ENCODE results near the gene NEO1.

The NEO1 gene

GRCh38 chr15:73341886-73342600 is 289.8 kb downstream of the NEO1 start:
- Histone ChIP-seq H3K4me3 (ENCODE audit: low read depth, low read length) (no peak overlapping the region), H3K9me3 (ENCODE audit: control insufficient read depth, insufficient read depth, low read length) (no peaks in the 10 kb centered on the region), H3K27ac (ENCODE audit: low read depth, low read length) (no peak overlapping the region), H3K9ac (ENCODE audit: low read depth, low read length) (no peak overlapping the region), H3K4me1 (ENCODE audit: control insufficient read depth, insufficient read depth, low read length) (no peaks in the 10 kb centered on the region), H3K36me3 (ENCODE audit: control insufficient read depth, insufficient read depth, low read length) (peaks cover 33% of the 10 kb centered on the region), H3K27me3 (ENCODE audit: control insufficient read depth, insufficient read depth, low read length) (no peaks in the 10 kb centered on the region)

DNA sequence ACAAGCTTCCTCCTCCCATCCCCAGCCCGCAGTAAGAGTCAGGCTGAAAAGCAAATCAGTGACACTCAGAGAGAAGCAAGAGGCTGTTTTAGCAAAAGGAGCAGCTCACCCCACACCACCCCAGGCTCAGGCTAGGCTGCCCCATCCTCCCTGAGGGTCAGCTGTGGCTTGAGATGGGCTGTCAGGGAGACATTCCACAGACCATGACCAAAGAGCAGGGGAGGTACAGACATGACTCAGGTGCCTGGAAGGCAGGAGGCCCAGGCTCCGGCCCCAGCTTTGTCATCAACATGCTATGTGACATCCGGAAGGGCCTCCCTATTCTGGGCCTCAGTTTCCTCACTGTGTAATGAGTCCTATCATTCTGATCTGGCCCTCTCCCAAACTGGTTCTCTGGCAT is 291.8 kb downstream of the NEO1 start:
- Histone ChIP-seq H3K4me1 (ENCODE audit: control insufficient read depth, insufficient read depth, low read length) (peaks cover 6% of the 10 kb centered on the region; the same call in 1 of the 2 replicates), H3K36me3 (ENCODE audit: control insufficient read depth, insufficient read depth, low read length) (peaks cover 24% of the 10 kb centered on the region), H3K27ac (ENCODE audit: low read depth, low read length) (no peak overlapping the region), H3K27me3 (ENCODE audit: control insufficient read depth, insufficient read depth, low read length) (no peaks in the 10 kb centered on the region), H3K9ac (ENCODE audit: low read depth, low read length) (no peak overlapping the region), H3K9me3 (ENCODE audit: control insufficient read depth, insufficient read depth, low read length) (no peaks in the 10 kb centered on the region), H3K4me3 (ENCODE audit: low read depth, low read length) (no peak overlapping the region)

DNA sequence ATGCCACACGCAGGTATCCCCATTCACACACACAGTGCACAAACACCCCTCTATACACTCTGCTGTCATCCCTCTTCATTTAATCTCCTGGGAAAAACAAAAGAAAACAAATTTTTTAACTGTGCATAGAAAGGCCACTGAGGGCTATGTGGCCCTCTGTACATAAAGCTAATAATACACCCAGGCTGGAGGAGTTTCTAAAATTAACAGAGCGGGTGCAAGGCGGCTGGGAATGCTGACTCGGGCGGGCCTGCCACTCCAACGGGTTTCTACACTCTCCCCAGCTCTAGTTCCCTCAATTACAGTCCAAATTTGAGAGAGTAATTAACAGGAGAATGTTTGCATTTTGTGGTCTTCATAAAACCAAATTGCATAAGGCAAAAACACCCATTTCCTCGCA is 293.4 kb downstream of the NEO1 start:
- Histone ChIP-seq H3K36me3 (ENCODE audit: control insufficient read depth, insufficient read depth, low read length) (peaks cover 19% of the 10 kb centered on the region), H3K9me3 (ENCODE audit: control insufficient read depth, insufficient read depth, low read length) (no peaks in the 10 kb centered on the region), H3K27ac (ENCODE audit: low read depth, low read length) (no peak overlapping the region), H3K9ac (ENCODE audit: low read depth, low read length) (no peak overlapping the region), H3K4me1 (ENCODE audit: control insufficient read depth, insufficient read depth, low read length) (peaks cover 6% of the 10 kb centered on the region; the same call in 1 of the 2 replicates), H3K27me3 (ENCODE audit: control insufficient read depth, insufficient read depth, low read length) (no peaks in the 10 kb centered on the region), H3K4me3 (ENCODE audit: low read depth, low read length) (no peak overlapping the region)

DNA sequence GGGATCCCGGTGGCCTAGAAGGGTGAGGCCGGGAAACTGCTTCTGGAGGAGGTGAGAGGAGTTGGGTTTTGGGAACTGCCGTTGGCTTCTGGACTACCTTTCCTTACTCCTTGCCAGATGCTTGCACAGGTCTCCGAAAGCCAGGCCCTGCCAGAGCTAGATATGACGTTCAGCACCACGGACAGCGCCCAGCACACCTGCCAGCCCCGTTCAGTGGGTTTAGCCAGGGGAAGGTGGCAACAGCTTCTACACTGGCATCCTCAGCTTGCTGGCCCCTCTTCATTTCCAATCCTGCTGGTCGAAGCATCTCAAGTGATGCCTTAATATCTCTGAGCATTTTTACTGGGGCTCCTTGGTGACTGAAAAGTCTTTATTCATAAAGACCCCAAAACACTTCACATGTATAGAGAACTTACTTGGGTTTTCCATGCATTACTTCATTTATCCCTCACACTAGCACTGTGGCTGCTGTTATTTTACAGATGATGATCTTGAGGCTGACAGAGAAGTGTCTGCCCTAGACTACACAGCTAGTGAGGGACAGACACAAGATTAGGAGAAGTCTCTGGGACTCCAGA is 294.6 kb downstream of the NEO1 start:
- Histone ChIP-seq H3K27ac (ENCODE audit: low read depth, low read length) (no peak overlapping the region), H3K4me1 (ENCODE audit: control insufficient read depth, insufficient read depth, low read length) (peaks cover 6% of the 10 kb centered on the region; the same call in 1 of the 2 replicates), H3K27me3 (ENCODE audit: control insufficient read depth, insufficient read depth, low read length) (no peaks in the 10 kb centered on the region), H3K9me3 (ENCODE audit: control insufficient read depth, insufficient read depth, low read length) (no peaks in the 10 kb centered on the region), H3K9ac (ENCODE audit: low read depth, low read length) (no peak overlapping the region), H3K4me3 (ENCODE audit: low read depth, low read length) (no peak overlapping the region), H3K36me3 (ENCODE audit: control insufficient read depth, insufficient read depth, low read length) (peaks cover 15% of the 10 kb centered on the region)

DNA sequence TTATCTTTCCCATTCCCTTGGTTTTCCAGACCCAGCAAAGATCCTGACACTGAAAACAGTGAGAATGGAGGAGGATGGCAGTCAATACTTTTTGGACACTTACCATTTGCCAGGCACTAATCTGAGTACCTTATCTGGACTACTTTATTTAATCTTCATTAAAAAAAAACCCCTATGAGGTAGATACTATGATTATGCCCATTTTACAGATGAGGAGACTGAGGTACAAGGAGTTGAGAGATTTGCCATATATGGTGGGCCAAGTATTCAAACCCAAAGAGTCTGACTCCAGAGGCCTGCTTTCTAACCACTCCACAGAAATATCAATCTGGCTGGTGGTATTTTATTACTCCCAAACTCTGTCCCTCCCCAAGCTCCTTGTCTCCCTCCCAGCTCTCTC is 296.9 kb downstream of the NEO1 start:
- Histone ChIP-seq H3K27ac (ENCODE audit: low read depth, low read length) (no peak overlapping the region), H3K4me3 (ENCODE audit: low read depth, low read length) (no peak overlapping the region), H3K36me3 (ENCODE audit: control insufficient read depth, insufficient read depth, low read length) (no peaks in the 10 kb centered on the region), H3K27me3 (ENCODE audit: control insufficient read depth, insufficient read depth, low read length) (no peaks in the 10 kb centered on the region), H3K9me3 (ENCODE audit: control insufficient read depth, insufficient read depth, low read length) (no peaks in the 10 kb centered on the region), H3K9ac (ENCODE audit: low read depth, low read length) (no peak overlapping the region), H3K4me1 (ENCODE audit: control insufficient read depth, insufficient read depth, low read length) (peaks cover 16% of the 10 kb centered on the region)

DNA sequence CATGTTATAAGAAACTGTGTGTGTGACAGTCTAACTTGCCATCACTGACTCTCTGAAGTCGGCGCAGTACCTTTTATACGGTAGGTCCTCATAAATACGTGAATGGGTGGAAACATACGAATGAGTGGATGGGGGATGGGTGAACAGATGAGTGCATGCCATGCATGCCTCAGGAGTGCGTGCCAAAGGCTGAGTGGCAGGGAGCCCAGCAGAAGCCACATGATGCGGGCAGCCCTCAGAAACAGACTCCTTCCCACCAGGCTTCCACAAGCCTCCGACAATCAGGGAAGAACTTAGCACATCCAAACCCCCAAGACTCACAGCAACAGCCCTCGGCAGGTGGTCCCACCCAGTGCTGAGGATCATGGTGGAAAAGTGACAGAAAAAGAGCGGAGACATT is 299.8 kb downstream of the NEO1 start:
- no peaks in the 10 kb centered on the region for H3K9me3 ChIP-seq (ENCODE audit: control insufficient read depth, insufficient read depth, low read length)
- no peak overlapping the region for H3K27ac ChIP-seq (ENCODE audit: low read depth, low read length)
- H3K27me3 ChIP-seq (ENCODE audit: control insufficient read depth, insufficient read depth, low read length) = no peaks in the 10 kb centered on the region
- H3K4me1 ChIP-seq (ENCODE audit: control insufficient read depth, insufficient read depth, low read length) = peaks cover 19% of the 10 kb centered on the region
- no peaks in the 10 kb centered on the region for H3K36me3 ChIP-seq (ENCODE audit: control insufficient read depth, insufficient read depth, low read length)
- H3K9ac ChIP-seq (ENCODE audit: low read depth, low read length) = no peak overlapping the region
- H3K4me3 ChIP-seq (ENCODE audit: low read depth, low read length) = no peak overlapping the region

GRCh38 chr15:73353734-73354133 is 301.5 kb downstream of the NEO1 start:
- Histone ChIP-seq H3K9me3 (ENCODE audit: control insufficient read depth, insufficient read depth, low read length) (no peaks in the 10 kb centered on the region), H3K36me3 (ENCODE audit: control insufficient read depth, insufficient read depth, low read length) (no peaks in the 10 kb centered on the region), H3K9ac (ENCODE audit: low read depth, low read length) (no peak overlapping the region), H3K4me1 (ENCODE audit: control insufficient read depth, insufficient read depth, low read length) (peaks cover 14% of the 10 kb centered on the region), H3K27ac (ENCODE audit: low read depth, low read length) (no peak overlapping the region), H3K4me3 (ENCODE audit: low read depth, low read length) (no peak overlapping the region), H3K27me3 (ENCODE audit: control insufficient read depth, insufficient read depth, low read length) (no peaks in the 10 kb centered on the region)

GRCh38 chr15:73354241-73354640 is 302.0 kb downstream of the NEO1 start:
- Histone ChIP-seq H3K9me3 (ENCODE audit: control insufficient read depth, insufficient read depth, low read length) (no peaks in the 10 kb centered on the region), H3K4me3 (ENCODE audit: low read depth, low read length) (no peak overlapping the region), H3K27ac (ENCODE audit: low read depth, low read length) (no peak overlapping the region), H3K9ac (ENCODE audit: low read depth, low read length) (no peak overlapping the region), H3K4me1 (ENCODE audit: control insufficient read depth, insufficient read depth, low read length) (peaks cover 13% of the 10 kb centered on the region), H3K36me3 (ENCODE audit: control insufficient read depth, insufficient read depth, low read length) (no peaks in the 10 kb centered on the region), H3K27me3 (ENCODE audit: control insufficient read depth, insufficient read depth, low read length) (no peaks in the 10 kb centered on the region)
